Neural cell (in vitro differentiated cells): Measurements from ENCODE around the gene CENPN.

Experiments
- EP300 ChIP-seq: fragments of 450-650 bp; conservative IDR thresholded peaks from 2 replicates; pipeline ENCODE4 v1.6.1; 2014; ENCODE audit warnings: antibody characterized with exemption, mild to moderate bottlenecking, moderate library complexity; ENCODE audit not compliant: poor library complexity, severe bottlenecking
- EZH2 ChIP-seq: fragments of 200-600, 300-800 bp; shearing (Covaris generic), sonication (generic); IDR thresholded peaks from 2 replicates; pipeline ENCODE4 v1.6.1; 2014; ENCODE audit warnings: antibody characterized with exemption, low read length, borderline replicate concordance, mild to moderate bottlenecking; ENCODE audit not compliant: insufficient read depth, poor library complexity, severe bottlenecking
- TF ChIP-seq, protein P1 (sequence below): fragments of 450-650 bp; IDR thresholded peaks from 2 replicates; pipeline ENCODE4 v1.5.1; 2014; ENCODE audit warnings: antibody characterized with exemption, mild to moderate bottlenecking, moderate library complexity; ENCODE audit not compliant: poor library complexity, severe bottlenecking

DNA sequence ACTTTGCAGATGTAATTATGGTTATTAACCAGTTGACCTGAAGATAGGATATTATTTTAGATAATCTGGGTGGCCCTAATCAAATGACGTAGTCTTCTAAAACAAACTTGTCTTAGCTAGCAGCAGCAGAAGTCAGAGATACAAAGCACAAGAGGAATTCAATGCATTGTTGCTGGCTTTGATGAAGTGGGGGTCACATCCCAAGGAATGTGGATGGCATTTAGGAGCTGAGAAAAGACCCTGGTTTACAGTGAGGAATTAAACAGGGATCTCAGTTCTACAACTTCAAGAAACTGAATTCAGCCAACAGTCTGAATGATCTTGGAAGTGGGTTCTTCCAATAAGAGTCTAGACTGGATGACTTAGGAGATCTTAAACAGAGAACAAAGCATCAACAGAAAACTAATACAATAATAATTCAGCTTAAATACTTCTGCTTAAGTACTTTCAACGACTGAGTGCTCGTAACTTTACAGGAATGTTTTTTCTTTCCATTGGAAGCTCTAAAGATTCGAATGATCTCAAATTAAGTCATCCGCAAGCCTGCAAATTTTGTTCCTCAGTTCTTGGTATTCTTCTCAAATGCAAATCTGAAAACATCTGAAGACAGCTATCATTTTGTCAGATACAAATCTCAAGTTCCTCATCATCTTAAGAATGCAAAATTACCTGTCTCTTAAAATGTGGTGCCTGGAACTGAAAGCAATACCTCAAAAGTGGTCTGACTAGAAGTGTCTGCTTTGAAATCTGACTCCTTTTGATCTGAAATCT lies 66.7 kb downstream of the CENPN start:
- TF ChIP-seq, protein P1, sequence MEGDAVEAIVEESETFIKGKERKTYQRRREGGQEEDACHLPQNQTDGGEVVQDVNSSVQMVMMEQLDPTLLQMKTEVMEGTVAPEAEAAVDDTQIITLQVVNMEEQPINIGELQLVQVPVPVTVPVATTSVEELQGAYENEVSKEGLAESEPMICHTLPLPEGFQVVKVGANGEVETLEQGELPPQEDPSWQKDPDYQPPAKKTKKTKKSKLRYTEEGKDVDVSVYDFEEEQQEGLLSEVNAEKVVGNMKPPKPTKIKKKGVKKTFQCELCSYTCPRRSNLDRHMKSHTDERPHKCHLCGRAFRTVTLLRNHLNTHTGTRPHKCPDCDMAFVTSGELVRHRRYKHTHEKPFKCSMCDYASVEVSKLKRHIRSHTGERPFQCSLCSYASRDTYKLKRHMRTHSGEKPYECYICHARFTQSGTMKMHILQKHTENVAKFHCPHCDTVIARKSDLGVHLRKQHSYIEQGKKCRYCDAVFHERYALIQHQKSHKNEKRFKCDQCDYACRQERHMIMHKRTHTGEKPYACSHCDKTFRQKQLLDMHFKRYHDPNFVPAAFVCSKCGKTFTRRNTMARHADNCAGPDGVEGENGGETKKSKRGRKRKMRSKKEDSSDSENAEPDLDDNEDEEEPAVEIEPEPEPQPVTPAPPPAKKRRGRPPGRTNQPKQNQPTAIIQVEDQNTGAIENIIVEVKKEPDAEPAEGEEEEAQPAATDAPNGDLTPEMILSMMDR = no peak
- no peak for TF ChIP-seq EZH2
- no peak for TF ChIP-seq EP300
